HG02763 (cell line): ENCODE data around the gene ZDHHC11B.
"Not testable (repeated sequence)": the region's sequence is repeated elsewhere in the genome, so short reads cannot be mapped to it uniquely, and the experiment has no call there.

Experiments
- ATAC-seq: cut with Tn5 transposase; IDR thresholded peaks from one replicate; pipeline ENCODE4 v1.9.1; 2021; ENCODE audit warnings: mild to moderate bottlenecking, moderate library complexity; ENCODE audit not compliant: unreplicated experiment

Gene ZDHHC11B

DNA sequence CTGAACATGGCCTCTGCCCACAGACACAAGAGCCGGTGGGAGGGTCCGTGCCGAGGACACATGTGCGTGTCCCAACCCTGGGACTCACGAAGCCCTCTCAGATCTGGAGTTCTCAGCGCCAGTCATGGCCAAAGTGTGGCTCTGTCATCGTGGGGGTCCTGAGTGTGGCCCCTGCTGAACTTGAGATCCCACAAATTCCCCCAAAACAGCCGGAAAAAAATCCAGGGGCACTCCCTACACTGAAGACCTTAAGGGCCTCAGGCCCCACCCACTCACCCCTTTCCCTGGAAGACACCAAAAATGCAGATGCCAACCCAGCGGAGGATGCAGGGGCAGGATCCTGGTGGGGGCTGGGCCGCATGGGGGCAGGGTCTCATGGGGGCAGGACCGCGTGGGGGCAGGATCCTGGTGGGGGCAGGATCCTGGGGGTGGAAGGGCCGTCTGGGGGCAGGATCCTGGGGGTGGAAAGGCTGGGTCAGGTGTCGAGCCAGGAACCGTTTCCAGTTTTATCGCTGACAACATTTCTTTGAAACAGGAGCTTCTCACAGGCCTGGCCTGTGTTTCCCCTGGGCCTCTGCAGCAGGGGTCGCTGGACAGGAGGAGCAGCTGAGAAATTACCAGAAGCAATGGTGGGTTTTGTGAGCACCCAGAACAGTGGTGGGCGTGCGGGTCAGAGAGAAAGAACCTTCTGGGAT is 13.3 kb downstream of the ZDHHC11B start:
- not testable (repeated sequence) for ATAC-seq

DNA sequence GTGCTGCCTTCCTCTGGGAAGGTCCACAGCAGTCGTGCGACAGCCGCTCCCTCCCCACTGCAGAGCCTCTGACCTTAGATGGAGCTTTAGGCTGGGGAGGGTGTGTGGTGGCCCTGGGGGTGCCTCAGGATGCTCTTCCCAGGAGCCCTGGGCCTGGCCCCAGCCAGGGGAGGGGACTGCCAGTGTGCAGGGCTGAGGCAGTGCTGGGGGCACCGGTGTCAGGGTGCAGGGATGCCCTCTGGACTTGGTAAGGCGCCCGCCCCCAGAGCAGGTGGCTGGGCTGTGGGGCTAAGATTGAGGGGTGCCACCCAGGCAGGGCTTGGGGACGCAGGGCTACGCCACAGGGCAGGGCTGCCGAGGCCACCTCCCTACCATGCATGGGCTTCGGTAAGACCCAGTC is 13.9 kb downstream of the ZDHHC11B start:
- ATAC-seq = not testable (repeated sequence)

DNA sequence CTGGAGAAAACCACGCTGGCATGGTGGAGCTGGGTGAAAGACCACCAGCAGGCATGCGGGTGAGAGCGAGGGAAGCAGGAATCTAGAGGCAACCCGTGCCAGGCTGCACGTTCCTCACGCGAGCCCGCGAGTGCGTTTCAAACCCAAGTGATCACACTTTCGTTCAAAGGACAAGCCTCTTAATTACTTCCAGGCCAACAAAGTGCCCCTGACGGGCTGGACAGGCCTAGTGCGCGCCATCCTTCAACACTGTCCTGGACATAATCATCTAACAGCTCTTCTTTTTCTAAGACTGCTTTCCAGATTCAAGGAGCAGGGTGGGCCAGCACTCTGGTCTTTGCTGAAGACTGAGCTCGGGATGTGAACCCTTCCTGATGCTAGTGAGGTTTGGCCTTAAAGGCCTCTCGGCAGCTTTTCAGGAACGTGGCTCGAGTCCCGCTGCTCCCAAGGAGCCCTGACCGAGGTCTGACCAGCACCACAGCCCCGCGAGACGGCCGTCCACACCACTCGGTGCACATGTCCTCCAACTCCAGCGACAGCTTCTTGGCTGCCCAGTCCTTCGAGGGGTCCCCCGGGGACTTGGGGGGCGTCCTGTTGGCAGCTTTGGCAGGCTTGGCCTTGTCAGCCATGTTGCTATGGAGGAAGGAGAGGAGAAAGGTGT is 14.9 kb downstream of the ZDHHC11B start:
- ATAC-seq = not testable (repeated sequence)

DNA sequence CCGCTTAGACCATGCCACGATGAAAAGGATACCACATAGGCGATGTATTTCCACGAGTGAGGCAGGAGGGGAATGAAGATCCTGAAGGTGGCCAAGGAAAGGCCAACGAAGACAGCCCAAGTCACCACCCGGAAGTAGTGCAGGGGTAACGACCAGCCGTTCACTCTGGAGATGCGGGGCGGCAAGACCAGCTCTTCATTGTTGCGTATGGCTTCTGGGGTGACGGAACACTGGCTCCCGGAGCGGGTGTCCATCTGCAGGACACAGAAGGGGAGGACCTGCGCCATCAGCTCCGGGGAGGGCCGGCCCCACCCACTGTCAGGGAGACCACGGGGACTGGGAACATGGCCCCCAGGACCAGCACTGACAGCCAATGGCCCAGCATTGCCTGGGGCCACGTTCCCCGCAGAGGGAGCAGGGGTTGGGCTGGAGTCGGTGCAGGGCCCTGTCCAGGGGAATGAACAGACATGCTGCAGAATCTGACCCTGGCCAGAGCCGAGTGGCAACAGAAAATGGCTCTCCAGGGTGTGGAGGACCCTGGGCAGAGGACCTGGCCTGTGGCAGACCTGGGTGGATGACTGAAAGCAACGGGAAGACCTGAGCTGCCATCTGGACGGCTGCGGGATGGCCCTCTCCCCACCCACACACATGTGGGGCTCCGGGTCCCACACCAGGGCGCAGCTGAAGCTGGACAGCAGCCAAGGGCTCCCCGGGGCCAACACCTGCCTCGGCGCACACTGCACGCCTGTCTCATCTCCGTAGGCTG is 17.7 kb downstream of the ZDHHC11B start:
- ATAC-seq = no peak

DNA sequence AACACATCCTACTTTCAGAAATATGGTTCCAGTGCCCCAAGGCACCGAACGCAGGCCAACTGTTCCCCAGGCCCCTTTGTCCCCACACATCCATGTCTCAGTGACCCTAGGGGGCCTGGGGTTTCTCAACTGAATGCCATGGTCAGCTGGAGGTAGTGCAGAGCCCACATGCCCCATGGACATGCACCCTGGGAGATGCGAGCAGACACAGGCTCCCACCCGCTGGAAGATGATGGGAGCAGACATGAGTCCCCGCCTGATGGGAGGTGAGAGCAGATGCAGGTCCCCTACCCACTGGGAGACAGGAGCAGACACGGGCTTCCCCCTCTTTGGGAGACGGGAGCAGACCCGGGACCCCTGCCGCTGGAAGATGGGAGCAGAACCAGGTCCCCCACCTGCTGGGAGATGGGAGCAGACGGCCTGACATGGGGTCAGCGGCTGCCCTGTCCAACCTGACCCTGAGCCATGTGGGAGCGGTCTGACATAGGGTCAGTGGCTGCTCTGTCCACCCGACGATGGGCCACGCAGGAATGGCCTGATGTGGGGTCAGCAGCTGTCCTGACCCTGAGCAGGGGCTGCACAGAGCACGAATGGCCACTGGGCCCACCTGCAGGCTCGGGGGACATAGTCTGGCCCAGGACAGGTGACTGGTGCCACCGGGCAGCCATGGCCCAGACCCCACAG is 18.4 kb downstream of the ZDHHC11B start:
- no peak for ATAC-seq

GRCh38 chr5:763998-764781 is 20.3 kb downstream of the ZDHHC11B start:
- no peak for ATAC-seq

DNA sequence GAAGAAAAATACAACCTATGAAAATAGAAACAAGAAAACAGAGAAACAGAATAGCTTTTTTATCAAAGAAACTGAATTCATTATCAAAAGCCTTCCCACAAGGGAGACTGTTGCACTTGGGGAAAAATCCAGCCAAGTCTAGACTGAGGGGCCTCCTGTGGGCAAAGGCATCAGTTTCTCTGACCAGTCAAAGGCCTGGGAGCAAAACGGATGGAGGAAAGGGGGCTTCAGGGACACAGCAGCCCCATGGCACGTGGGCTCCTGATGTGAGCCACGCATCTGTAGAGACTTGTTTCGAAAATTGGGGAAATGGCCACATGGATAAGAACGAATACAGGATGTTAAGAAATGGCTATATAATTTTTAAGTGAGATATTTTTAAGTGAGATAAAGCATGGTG is 21.1 kb downstream of the ZDHHC11B start:
- ATAC-seq = no peak

GRCh38 chr5:762996-763395 is 21.5 kb downstream of the ZDHHC11B start:
- ATAC-seq = not testable (repeated sequence)

- no peak for ATAC-seq
Observed at GRCh38 chr5:761854-762710, 22.4 kb downstream of the ZDHHC11B start.

GRCh38 chr5:761059-761771 is 23.3 kb downstream of the ZDHHC11B start:
- ATAC-seq = no peak

GRCh38 chr5:760363-761058 is 24.0 kb downstream of the ZDHHC11B start:
- ATAC-seq = no peak

GRCh38 chr5:759781-760362 is 24.7 kb downstream of the ZDHHC11B start:
- no peak for ATAC-seq

- ATAC-seq = no peak
Observed at GRCh38 chr5:759111-759751, 25.3 kb downstream of the ZDHHC11B start.

DNA sequence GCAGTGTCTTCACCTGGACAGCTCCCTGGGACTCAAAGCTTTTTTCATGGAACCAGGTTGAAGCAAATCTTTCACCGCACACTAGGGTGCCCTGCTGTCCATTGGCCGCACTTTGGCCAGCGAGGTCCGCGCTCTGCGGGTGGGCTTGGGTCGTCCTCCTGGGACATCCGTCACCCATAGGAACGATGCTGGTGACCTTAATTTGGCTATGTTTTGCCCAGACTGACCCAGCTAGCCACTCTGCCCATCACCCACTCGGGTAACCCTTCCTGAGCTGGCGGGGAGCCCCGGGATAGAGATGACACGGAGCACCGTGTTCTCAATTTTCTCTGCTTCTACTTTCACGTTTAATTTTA is 25.9 kb downstream of the ZDHHC11B start:
- no peak for ATAC-seq

- ATAC-seq = no peak
Observed at GRCh38 chr5:757931-758697, 26.4 kb downstream of the ZDHHC11B start.

DNA sequence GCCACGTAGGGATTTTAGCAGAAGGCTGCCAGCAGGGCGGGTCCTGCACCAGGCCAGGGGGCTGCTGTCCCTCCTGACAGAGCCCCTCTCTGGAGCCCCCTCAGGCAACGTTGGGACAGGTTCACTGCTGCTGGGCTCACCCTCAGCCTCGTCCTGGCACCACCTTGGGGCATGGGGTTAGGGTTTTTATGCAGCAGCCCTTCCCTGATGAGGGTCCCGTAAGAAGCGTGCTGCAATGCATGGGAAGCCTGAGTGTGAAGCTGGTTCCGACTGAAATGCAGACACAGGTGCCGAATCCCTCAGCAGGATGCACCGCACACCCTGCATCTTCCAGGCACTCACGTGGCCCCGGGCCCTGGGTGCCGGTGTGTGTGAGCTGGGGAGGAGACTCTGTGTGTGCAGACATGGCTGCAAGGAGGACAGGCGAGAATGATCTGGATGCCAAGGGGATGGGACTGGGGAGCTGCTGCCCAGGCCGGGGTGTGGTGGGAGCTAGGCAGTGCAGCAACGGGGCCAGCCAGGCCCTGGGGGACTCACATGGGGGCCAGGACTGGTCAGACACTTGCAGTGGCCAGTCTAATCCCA is 27.1 kb downstream of the ZDHHC11B start:
- no peak for ATAC-seq
